Left hindlimb (tissue), 1 donor: Measurements from ENCODE around the gene LIPJ.

Source experiments
- DNase-seq: peaks from one replicate; pipeline ENCODE4 v3.0.0-alpha.2; 2018

Gene LIPJ

DNA sequence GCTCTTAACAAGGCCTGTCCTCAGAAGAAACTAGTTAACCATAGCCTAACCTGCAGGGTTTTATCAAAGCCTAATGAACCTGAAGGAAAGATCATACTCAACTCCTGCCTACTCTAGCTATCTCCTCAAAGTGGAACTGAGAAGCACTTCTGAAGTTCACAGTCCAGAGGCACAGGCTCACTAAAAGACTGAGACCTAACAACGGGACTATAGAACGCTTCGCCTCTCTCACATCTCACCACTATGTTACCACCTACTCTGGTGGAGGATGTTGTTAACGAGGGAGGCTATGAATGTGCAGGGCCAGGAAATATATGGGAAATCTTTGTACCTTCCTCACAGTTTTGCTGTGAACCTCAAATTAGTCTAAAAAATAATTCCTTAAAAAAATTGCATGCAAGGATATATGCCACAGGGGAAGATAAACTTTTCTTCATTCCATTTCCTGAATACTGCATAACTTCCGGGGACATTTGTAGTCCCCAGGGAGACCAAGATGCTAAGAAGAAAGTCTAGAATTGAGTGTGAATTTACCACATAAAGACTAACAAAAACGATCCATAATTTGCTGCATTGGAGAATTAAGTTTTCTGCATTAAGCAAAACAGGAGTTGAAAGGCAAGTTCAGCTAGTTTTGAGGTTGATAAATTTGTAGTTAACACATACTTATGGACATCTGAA lies 21.6 kb downstream of the LIPJ start:
- DNase-seq = no peak

DNA sequence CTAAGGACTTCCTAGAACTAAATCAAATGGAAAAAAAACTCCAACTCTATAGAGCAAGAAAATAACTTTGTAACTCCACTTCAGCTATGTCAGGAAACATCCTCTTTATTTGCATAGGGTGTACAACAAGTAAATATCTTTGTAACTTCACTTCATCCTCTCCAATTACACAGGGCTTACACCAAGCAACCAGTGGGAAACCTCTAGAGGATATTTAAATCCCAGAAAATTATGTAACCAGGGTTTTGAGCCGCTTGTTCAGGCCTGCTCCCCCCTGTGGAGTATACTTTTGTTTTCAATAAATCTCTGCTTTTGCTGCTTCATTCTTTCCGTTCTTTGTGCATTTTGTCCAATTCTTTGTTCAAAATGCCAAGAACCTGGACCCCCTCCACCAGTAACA lies 22.2 kb downstream of the LIPJ start:
- no peak for DNase-seq

- peak; percentile 36 for DNase-seq
Measured at GRCh38 chr10:88616250-88616977, 29.9 kb downstream of the LIPJ start.

GRCh38 chr10:88617772-88618300 lies 31.3 kb downstream of the LIPJ start:
- DNase-seq = no peak

- no peak for DNase-seq
Measured at GRCh38 chr10:88618496-88618895, 31.9 kb downstream of the LIPJ start.

- no peak for DNase-seq
Measured at GRCh38 chr10:88620441-88620840, 33.9 kb downstream of the LIPJ start.

DNA sequence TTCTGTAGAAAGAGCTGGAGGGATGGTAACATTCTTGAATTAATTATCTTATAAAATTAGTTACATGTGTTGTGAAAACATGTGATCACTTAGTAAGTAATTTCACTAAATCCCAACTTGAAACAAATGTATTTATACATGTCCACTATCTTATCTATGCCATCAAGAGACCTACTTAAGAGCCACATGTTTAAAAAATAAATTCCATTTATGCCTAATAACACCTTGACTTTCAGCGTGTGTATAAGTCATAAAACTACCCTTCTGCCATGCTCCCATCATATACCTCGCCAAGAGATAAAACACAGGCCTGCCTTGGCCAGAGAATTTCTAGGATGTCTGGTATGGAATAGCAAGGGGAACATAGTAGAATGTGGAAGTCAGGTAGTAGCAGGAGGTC lies 37.3 kb downstream of the LIPJ start:
- no peak for DNase-seq

DNA sequence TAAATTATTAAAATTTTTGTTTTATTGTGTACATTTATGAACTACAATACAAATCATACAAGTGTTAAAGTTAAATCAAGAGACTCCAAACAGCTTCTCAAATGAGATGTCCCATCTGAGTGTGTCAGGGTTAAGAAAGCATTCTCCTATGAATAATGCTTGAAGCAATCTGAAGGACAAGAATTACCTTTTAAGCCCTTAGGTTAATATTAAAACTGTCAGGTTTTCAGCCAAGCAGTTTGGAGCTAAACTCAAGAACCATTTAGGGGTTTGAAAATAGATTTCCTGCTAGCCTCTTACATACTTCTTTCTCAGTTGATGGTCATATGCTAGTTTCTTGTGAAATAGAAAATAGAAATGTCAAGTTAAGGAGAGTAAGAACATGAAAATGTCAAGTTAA lies 38.3 kb downstream of the LIPJ start:
- no peak for DNase-seq

DNA sequence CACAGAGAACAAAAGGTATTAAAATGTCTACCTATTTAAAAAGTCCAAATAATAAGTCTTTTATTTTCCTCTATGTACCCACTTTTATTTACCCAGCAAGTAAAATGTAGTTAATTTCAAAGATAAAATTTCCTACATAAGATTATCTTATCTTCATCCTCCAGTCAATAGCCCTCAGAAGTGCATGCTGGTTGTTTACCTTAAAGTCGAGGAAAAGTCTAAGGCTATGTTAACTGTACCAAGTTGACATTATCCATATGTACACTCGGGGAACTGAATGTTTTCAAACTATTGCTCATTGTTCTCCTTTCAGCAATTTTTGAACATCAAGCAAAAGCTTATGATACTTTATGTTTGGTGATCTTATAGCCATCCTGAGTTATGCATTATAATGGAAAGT lies 53.6 kb downstream of the LIPJ start:
- no peak for DNase-seq

GRCh38 chr10:88642209-88642608 lies 55.6 kb downstream of the LIPJ start:
- no peak for DNase-seq

GRCh38 chr10:88642963-88643362 lies 56.4 kb downstream of the LIPJ start:
- DNase-seq = no peak

GRCh38 chr10:88647061-88647615 lies 60.6 kb downstream of the LIPJ start:
- no peak for DNase-seq

DNA sequence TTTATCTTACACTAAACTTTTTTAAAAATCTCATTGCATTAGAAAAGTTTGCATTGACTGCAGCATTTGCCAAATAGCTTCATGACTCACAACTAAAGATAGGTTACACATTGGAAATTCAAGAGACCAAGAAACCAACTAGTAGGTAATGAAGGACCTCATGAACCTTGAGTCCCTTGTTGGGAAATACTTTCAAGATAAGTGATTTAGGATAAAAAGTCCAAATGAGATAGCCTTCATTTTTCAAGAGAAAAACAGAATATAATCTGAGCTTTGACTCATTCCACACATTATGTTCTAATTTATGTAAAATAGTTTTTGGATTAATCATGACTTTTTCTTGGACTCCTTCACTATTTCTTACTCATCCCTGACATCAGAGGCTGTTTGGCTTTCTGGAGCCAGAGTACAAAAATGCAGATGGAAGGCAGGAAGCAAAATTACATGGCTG lies 64.6 kb downstream of the LIPJ start:
- no peak for DNase-seq

DNA sequence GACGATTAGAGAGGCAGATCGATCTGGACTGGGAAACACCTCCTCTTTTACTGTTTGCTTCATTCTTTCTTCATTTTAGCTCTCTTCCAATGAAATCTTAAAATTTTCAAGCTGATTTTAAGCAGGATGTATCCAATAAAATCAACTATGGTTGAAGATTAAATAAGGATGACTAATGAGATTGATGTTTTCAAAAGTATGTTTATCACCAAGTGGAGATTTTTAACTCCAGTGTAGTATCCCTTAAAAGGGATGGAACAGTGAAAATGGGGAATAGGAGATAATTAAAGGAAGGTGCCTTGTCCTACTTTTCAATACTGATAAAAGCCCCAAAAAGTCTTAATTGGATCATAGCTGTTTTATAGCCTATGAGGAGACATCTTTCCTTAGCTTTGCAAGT lies 66.1 kb downstream of the LIPJ start:
- no peak for DNase-seq
